Activated CD8-positive, alpha-beta memory T cell treated with anti-CD3 and anti-CD28 coated beads for 4 hours (primary cell): Measurements from ENCODE around the gene DENND2D.

Experiments used
- DNase-seq, 2 donors: peaks; one replicate each; pipeline ENCODE4 v3.0.0-alpha.2; 2020; ENCODE audit warnings: low read depth in 2 of 2

Gene DENND2D

DNA sequence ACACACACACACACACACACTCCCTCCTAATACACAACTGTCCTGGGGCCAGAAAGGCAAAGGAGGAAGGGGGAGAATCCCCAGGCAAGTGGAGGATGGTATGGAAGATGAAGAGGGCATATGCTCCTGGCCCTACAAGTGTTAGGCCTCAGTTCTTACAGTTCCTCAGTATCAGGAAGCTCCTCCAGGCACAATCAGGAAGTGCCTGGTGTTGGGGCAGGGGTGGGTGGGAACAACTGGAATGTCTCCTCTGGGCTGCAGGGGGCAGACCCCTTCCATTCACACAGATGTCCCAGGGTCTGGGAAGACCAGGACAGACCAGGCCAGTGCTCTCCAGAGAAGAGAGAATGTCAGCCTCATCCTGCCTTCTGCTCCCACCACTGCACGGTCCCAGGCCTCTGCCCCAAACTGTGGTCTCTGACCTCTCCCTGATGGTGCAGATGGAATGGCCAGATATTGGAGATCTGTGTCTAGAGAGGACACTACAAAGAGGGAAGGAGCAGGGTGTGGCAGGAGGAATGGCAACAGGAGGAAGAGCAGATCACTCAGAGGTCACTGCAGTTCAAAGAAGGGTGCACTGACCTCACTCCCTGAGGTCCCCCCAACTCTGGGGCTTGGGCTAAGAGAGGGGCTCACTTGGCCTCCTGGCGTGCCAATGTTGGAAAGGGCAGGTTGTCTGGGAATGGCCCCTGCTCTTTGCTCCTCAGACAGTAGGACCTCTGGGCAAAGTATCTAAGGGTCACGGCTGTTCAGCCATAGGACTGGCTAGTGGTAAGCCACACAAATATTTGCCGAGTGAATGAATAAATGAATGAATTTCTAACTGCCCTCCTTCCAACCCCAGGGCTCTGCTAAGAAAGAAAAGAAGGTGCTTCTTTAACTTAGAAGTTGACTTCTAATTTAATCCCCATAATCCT is 2.5 kb upstream of the DENND2D start:
- DNase-seq: no peak

DNA sequence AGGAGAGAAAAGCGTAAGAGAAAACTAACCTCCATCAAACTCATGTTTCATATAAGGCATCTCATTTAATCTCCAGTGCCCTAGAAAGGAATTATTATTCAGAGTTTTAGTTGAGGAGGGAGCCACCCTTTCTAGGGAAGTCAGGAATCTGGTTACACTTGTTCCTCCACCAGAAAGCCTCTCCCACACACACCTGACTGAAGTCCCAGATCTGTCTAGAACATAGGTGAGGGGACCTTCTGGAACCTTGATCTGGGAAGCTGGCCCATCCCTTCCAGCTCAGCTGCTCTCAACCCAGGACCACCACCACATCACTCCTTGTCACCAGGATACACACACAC is 1.9 kb upstream of the DENND2D start:
- no peak for DNase-seq

DNA sequence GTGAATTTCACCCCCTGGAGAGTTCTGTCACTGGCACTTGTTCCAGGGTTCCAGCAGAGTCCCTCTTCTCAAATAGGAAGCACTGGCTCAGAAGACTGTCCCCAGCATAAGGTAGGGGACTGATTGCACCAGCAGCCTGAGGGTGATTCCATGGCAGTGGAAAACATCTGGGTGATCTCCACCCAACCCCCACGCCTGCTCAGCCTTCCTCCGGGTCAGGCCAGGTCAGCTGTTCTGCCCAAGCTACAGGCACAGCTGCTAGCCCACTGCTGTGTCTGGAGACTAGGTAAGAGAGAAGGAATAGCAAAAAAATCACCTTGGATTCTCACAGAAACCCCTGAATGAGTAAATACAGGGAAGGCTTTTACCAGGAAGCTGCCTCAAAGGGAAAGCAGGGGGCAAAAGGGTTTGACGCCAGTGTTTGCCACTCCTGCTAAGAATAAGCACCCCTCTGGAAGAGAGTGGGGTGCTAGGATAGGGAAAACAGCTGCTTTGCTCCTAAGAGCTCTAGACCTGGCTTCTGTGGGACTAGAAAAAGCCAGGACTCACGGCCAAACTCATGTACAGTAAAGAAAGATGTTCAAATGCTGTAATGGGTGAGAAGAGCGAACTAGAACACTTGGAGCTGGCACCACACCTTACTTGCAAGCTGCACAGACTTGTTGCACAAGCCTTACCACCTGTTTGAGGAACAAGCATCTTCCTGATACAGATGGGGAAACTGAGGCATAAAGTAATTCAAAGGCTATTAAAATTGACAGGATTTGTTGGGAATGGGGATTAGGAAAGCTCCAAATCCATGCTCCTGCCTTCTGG is 1.0 kb upstream of the DENND2D start:
- DNase-seq: no peak

DNA sequence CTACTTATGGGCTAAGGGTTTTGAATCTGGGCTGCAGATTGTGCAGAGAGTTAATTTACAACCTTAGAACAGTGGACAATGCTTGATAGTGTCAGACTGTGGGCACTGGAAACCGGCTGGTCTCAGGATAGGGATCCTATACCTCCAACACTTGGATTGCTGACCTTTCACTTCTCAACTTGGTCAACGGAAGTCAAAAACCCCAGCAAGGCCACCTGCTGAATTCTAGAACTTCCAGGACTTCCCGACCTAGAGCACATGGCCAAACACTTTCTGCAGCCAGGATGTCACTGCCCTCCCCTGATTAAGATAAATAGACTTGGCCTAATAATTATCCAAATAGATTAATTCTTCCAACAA is 336 bp upstream of the DENND2D start:
- no peak for DNase-seq

DNA sequence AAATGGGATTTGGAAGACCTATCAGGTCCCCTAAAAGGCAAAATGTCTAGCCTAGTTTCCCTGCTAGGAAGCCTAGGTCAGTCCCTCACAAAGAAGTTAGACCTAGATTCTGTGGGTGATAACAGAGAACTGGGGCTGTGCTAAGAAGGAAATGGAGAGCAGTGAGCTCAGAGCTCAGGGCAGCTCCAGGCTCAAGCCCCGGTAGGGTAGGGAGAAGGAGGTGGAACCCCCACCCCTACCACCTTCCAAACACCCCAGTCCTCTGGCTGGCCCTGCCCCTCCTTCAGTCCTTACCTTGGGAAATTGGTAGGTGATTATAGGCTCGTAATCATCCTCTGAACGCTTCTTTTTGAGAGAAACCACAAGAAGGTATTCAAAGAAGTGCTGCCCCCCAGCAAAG is 1.1 kb downstream of the DENND2D start:
- DNase-seq: no peak

DNA sequence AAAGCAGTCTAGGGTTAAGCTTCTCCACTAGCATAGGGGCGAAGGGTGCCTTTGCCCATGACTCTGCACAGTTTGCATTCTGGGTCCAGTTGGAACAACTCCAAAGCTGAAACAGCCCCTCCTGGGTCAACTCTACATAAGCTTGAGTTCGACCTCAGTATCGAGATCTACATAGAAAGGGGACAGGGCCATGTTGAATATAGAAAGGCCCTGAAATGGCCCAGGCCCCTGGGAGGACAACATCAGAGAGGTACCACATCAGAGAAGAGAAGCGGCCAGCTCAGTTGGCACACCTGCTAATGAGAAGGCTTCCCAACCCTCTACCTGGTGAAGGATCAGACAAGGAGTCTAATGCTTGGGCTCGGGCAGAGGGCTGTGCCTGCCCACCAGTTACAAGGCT is 1.6 kb downstream of the DENND2D start:
- DNase-seq: no peak

DNA sequence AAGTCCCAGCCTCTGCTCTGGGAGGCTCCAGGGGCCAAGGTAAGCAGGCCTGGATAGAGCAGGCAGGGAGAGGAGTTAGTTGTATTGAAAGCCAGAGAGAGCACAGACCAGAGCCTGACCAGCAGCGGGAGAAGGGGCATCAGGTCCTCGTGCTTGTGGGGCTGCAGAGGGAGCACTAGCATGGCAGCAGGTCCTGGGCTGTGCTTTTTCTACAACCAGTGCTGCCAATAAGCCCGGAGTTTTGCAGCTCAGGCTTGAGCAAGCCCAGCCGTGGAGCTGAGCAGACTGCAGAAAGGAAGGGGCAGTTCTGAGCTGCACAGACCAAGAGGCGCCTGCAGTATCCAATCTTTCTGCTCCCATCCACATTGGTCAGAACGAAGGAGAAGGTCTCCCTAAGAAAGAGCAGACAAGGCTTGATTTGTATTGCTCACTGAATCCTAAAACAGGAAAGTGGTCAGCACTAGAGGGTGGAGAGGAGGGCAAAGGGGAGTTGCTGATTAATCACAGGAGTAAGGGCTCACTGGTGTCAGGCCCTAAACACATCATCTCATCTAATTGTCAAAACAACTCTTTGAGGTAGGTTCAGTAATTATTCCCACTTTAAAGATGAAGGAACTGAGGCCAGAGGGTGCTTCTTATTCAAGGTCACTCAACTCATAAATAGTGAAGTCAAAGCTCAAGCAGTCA is 2.7 kb downstream of the DENND2D start:
- no peak for DNase-seq

DNA sequence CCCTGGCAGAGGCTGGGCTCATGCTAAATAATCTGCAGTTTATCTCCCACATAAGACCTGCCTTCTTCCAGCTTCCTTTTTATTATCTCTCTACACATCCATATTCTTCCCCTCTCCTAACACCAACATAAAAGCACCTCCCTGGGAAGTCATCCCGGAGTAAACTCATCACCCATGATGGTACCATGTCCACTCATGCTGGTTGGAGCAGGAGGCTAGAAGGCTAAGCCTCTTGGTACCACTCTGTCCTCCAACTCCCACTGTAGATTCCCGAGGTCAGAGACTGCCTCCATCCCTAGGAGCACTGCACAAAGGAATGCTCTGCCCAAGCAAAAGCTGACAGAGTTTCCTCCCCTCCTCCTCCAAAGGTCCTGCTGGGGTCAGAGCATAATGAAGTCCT is 4.2 kb downstream of the DENND2D start:
- DNase-seq: no peak

DNA sequence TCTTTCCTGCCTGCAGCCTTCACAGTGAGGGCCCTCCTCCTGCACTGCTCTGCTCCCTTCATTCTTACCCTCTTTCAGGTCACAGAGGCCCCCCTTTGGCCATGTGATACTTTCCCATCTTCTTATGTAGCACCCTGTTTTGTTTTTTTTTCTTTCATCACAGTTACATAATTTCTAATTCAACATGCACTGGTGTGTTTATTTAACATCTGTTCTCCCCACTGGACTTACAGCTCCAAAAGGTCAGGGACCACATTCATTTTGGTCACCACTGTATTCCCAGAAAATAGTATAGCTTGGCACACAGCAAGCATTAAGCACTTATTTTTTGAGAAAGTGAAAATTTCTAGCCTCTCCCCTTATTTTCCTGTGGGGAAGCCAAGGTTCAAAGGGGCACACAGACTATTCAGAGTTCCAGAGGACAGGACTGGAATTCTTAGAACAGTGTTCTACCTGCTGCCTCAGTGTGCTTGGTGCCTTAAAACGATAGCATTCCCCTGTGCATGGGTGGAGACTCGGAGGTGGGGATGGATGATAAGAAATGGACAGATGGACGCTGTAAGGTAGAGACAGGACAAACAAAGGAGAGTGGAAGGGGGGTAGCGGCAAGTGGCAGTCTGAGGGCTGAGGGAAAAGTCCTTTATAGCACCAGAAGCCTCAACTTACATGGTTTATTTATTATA is 5.3 kb downstream of the DENND2D start:
- DNase-seq: no peak

DNA sequence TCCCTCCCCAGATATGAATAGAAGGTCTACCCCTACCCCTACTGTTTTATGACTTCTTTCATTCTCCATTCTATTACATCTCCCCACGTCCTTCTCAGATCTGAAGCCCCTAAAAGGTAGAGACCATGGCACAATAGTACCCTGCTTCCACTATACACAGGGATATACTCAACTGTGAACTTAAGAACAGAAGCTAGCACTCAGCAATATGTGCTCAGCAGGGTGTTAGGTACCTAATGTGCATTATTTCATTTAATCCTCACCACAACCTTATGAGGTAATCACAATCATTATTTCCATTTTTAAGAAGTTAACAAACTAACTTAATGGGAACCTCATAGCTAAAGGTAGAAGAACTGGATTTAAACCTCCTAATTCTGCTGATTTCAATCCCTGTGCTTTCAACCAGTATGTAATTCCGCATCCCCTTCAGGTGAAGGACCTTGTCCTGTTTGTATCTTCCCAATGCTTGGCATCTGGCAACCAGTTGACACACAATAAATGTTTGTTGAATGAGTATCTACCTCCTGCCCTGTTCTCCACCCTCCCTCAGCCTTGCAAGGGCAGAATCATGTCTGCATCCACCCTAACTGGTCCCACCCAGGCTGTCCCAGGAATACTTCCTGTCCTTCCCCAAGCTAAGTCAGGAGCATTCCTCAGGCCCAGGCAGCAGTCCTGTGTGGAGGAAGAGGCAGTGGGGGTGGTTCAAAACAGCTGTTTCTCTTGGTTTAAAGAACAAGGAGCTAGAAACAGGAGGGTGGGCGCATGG is 6.5 kb downstream of the DENND2D start:
- DNase-seq: no peak

DNA sequence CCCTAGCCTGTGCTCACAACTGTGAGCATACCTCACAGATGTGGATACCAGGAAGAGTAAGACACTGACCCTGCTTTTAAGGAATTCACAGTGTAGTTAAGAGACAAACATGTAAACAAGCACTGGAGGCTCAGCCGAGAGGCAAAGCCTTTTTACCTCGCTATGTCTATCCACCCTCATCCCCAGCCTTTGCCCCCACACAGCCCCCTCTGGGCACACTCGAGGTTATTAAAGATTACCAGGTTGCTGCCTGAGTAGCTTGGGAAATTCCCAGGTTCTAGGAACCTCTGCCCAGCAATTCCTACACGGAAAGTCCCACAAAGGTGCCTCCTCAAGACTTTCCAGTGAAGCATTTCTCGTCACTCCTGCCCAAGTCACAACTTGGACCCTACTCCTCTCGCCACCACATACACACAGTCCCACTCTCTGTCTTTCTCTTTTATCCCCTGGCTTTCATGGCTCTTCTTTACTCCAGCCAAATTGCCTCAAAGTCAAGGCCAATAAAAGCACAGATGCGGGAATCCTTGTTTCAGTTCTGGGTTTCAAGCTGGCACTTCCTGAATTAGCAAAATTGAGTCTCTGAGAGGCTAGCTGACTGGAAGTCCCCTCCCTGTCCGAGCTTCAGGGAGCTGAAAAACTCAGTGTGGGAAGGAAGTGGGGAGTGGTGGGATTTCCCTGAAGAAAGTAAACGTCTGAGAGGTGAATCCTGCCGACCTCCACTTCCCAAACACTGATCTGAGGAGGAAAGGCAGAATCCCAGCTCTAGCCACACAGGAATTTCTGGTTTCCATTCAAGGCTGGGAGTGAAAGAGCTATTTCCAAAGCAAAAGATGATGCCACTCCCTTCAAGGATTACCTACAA is 7.6 kb downstream of the DENND2D start:
- DNase-seq: no peak

DNA sequence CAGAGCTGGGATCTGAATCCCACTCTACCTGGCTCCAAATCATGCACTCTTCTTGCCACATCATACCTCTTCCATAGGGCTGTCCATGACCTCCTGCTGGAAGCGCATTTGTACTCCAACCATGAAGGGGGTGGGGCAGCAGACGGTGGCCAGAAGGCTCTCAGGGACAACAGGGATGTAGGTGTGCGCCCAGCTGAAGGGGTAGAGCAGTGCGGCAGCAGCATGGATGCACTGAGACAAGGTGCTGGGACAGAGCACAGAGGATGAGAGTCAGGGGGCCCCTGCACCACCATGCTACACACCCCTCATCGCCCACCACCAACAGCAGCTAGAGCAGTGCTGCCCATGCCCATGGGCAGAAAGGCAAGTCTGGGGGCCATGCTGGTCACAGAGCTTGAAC is 8.4 kb downstream of the DENND2D start:
- DNase-seq: no peak

DNA sequence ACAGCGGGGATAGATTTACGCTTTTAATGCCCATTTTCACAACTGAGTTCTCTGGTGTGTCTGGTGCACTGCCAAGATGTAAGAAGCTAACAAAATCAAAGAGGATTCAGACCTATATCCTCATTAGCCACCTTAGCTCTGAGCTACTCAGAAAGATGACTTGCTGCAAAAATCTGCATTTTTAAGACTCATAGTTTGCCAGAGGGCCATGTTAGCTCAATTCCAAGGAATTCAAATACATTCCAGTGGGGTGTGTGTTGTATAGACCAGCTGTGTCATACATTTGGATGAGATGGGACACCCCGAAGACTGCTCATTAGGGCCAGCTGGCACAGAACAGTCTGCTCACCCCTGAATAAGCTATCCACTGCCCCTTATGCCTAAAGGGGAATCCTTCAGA is 8.9 kb downstream of the DENND2D start:
- DNase-seq: no peak

DNA sequence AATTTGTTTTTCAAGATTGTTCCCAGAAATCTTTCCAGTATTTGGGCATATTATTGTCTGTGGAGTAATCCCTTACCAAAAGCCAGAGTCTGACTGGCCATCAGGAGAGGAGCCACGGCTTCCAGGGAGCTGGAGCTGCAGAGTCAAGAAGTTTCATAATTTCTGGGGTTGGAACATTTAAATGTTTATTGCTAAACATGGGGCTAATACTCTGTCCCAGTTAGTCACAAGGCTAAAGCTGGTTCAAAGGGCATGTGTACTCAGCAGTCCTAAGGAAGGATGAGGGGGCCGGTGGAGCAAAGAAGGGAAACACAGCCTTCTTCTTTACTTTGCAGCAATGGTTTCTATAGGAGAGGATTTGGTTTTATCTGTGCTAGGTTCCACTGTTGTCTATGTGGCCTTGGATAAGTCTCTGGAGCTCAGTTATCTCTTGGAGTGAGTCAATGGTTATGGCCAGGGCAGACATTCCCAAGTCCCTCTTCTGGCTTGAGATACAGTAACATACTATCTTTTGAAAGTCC is 9.5 kb downstream of the DENND2D start:
- DNase-seq: no peak

DNA sequence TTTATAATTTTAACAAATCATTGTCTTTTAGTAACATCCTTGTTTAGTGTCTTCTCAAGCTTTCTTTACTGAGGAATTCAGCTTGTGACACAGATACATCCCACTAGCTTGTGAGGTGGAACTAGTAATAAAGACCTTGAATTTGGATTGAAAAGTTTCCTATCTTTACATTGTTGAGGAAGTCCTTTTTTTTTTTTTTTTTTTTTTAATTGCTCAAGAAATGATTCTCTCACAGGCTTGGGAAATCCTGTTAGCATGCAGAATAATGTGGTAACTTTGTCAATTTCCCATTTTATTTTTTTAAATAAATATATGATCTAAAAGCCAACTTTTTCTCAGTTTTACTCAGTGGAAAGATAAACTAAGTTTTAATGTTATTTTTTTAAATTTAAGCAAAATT is 15.8 kb downstream of the DENND2D start:
- DNase-seq: no peak

DNA sequence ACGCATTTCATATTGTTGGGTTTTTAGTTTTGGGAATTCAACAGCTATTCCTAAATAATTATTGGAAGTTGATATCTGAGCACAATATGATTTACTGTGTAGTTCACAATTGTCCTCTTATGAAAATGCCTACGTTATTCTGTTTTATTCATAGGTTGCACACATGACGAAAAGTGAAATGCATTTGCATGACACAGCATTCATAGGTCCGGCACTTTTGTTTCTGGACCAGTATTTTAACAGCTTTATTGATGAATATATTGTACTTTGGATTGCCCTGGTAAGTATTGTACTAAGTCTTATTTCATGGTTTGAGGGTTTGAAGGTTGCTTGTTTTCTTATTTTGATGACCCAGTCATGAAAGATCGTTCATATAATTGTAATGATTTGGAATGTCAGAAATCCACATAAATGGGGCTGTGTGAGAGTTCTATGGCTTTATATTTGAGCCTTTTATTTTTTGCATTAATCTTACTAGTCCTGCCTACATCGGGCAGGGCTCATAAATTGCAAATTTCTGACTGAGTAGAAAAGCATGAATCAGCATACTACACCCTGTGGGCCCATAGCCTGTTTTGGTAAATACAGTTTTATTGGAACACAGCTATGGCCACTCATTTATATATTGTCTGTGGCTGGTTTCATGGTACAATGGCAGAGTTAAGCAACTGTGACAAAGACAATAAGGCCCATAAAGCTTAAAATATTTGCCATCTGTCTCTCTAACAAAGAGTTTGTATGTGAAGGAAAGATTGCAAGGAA is 17.0 kb downstream of the DENND2D start:
- DNase-seq: no peak

DNA sequence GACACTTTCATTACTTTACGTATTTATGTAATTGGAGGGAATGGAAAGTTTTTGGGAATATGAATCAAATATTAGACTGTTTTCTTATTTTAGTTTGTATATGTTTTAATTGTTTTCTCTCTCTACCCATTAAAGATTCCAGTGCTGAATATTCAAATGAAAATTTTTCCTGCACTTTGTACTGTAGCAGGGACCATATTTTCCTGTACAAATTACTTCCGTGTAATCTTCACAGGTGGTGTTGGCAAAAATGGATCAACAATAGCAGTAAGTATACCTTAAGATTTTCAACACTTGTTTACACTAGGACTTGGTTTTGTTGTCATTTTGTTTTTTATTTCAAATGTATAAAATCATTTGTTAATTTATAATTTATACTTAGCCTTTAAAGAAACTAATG is 18.4 kb downstream of the DENND2D start:
- no peak for DNase-seq

DNA sequence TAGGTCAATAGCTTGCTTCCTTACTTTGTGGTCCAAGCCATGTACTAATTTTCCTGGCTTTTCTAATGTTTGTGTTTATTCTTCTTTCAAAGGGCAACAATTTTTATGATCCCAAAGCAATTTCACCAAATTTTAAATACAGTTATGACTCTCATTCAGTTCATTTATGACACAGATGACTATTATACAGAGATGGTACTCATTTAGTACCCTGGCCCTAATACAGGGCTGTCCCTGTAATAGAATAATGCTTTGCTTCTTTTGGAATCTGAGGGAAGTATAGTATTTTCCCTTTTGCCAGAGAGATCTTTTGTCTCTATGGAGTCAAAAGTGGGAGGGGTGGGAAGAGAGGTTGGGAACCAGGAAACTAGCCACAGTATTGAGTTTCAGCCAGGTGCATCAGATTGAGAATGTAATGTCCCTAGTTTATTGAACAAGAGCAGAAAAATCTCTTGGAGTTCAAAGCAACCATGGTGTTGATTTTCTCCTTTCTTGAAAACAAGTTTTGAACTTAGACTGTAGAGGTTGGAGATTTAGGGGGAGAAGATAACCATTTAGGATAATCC is 20.4 kb downstream of the DENND2D start:
- DNase-seq: no peak

DNA sequence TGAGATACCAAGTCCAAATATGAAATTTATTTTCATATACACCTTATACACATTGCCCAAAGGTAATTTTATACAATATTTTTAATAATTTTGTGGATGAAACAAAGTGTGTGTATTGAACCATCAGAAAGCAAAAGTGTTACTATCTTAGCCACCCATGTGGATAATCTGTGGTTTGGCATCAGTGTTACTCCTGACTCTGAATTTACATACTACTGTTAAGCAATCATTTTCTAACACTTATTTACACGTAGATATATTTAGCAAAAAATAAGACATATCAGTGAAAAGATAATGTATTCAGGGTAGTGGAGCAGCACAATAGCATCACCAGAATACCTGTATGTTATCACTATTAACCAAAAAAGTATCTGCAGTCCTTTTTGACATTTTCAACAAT is 23.8 kb downstream of the DENND2D start:
- DNase-seq: no peak
